Hindlimb muscle (tissue), 1 donor: ENCODE measurements around the gene MS4A5. TPM values are rescaled to one million over a fixed set of nuclear protein-coding genes. Genes with fewer than 3 reads are reported as not detected.

Experiments used
- DNase-seq: peaks from one replicate; pipeline ENCODE4 v3.0.0-alpha.2; 2013
- polyA plus RNA-seq: library from polyadenylated mRNA; unstranded; fragments of 120-200 nt; gene quantifications from one replicate; pipeline ENCODE4 v1.2.1, GENCODE V29; 2013; ENCODE audit not compliant: insufficient read length

The MS4A5 gene
- polyA plus RNA-seq, 1 donor, result not detected

GRCh38 chr11:60485987-60486386 is 56.6 kb downstream of the MS4A5 start:
- DNase-seq, result no peak

GRCh38 chr11:60492488-60493009 is 63.2 kb downstream of the MS4A5 start, which contains the start of gene MS4A12:
TSS of gene MS4A12 (plus strand) at chr11:60492778. CDS start at chr11:60497319, 4,541 bp downstream.
- DNase-seq, result no peak

GRCh38 chr11:60493454-60493853 is 64.1 kb downstream of the MS4A5 start:
- no peak for DNase-seq

Other genes with a start within 250 kb of the MS4A5 start
- gene MS4A6A, start 246.5 kb upstream of the MS4A5 start, polyA plus RNA-seq, result 31.4 TPM
- 2.0 TPM for gene MS4A4E, start 186.4 kb upstream of the MS4A5 start, polyA plus RNA-seq
- 7.9 TPM for gene MS4A4A, start 148.9 kb upstream of the MS4A5 start, polyA plus RNA-seq
- gene MS4A6E, start 102.3 kb upstream of the MS4A5 start, polyA plus RNA-seq, result not detected
- 15.1 TPM for gene MS4A7, start 51.0 kb upstream of the MS4A5 start, polyA plus RNA-seq
- gene MS4A14, start 33.1 kb upstream of the MS4A5 start, polyA plus RNA-seq, result 0.65 TPM
- gene MS4A1, start 26.3 kb downstream of the MS4A5 start, polyA plus RNA-seq, result 0.31 TPM
- not detected for gene MS4A12, start 63.2 kb downstream of the MS4A5 start, polyA plus RNA-seq
- gene MS4A13, start 85.8 kb downstream of the MS4A5 start, polyA plus RNA-seq, result not detected